COR-L47 (cell line): ENCODE measurements around the gene EFS.

Experiments
- DNase-seq: peaks from one replicate; lab custom pipeline; 2025; lab: John Stamatoyannopoulos, UW

The EFS gene

DNA sequence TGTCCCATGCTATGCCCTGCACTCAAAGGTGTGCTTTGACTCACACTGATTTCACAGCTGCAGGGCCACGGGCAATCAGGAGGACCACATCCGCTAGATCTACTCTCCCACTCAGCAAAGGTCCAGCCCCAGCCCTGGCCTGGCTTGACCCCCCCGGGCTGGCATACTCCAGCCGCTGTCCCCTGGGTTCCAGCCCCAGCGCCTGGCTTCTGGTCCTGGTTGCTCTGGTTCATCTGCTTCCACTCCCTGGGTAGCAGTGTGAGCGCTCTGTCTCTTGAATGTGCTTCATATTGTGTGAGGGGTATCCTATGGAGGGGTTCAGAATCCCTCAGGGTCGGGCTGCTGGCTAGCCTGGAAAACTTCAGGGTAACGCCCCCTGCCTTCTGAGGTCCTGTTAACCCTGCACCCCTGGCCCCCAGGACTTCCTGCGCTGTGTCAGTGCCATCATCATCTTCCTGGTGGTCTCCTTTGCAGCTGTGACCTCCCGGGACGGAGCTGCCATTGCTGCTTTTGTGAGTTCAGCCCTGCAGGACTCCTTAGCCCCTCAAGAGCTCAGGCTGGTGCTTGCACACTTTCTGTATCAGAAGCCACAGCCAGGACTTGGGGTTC lies 13.7 kb upstream of the EFS start:
- DNase-seq, result no peak

GRCh38 chr14:23377573-23378563 lies 12.9 kb upstream of the EFS start:
- no peak for DNase-seq

DNA sequence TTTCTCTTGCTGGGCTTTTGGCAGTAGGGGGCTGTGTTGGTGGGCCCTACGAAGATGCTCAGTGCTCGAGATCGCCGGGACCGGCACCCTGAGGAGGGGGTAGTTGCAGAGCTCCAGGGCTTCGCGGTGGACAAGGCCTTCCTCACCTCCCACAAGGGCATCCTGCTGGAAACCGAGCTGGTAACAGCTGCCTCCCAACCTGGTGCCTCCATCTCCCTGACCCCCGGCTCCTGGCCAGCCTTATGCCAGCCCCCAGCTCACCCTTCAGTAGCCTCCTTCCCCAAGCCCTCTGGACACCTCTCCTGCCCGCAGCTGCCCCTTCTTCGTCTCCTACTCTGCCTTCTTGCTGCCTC lies 12.2 kb upstream of the EFS start:
- DNase-seq, result no peak

DNA sequence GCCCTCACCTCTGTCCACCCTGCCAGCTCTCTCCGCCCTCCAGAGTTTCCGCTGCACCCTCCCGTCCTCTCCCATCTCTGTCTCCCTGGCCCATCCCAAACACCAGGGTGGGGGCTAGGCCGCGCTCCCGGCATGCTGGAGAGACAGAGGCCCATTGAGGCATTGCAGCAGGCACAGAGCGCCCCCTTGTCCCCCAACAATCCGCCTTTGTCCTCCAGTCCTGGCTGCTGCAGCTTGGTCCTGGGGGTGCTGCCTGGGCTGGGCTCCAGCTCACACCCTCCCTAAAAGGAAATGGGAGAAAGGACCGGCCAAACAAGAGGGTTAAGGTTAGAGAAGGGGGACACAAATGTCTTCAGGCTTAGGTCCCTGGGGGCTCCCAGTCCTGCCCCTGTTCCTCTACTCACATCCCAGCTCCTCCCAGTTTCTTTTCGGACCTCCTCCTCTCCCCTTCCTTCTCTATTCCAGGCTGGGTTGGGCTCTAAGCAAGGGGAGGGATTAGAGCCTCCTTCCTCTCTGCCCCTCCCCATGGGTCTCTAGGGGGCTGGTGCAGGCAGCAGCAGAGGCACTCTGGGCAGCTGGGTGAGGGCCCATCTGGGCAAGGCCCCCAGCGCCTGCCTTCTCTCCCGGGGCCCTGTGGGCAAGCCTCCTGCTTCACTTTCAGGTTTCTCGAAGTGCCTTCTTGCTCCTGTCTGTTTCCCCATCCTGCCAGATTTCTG lies 11.7 kb upstream of the EFS start, which contains the start of gene CMTM5:
Gene CMTM5 (plus strand): TSS at position 565 of the 716 bp plus-strand sequence. CDS start 206 bp downstream, outside the sequence.
- no peak for DNase-seq

- no peak for DNase-seq
Measured at GRCh38 chr14:23375527-23376251, 10.7 kb upstream of the EFS start.

DNA sequence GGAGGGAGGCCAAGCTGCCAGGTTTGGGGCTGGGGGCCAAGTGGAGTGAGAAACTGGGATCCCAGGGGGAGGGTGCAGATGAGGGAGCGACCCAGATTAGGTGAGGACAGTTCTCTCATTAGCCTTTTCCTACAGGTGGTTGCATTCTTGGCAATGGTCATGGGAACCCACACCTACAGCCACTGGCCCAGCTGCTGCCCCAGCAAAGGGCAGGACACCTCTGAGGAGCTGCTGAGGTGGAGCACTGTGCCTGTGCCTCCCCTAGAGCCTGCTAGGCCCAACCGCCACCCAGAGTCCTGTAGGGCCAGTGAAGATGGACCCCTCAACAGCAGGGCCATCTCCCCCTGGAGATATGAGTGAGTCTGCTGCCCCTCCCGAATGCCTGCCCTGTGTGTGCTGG lies 8.1 kb upstream of the EFS start:
- DNase-seq, result no peak

GRCh38 chr14:23372509-23372908 lies 7.5 kb upstream of the EFS start, which contains the start of gene IL25:
Gene IL25 (plus strand): TSS chr14:23372809.
- DNase-seq, result no peak

GRCh38 chr14:23371865-23372264 lies 6.9 kb upstream of the EFS start:
- no peak for DNase-seq

- DNase-seq, result no peak
Measured at GRCh38 chr14:23370221-23370620, 5.2 kb upstream of the EFS start.

DNA sequence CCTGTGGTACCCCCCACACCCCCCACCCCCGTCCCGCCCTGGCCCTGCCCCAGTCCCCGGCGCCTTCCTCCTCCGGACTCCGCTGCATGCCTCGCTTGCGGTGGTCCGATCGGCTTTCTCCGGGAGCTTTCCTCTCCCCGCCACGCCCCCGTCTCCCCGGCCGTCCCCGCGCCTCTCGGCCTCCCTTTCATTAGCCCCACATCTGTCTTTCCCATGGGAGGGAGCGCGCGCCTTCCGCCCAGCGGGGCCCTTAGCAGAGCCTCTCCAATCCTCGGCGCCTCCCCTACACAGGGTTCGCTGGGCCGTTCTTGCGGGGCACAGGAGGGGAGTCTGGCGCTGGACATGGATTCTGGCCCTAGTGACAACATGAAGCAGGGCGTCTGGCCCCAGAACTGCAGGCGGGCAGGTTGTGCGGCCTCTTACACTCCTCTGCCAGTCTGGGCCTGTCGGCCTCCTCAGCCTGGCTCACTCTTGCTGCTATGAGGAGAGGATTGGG lies 1.5 kb upstream of the EFS start:
- DNase-seq, result no peak

- DNase-seq, result no peak
Measured at GRCh38 chr14:23365732-23366425, 907 bp upstream of the EFS start.

GRCh38 chr14:23364164-23365035 lies 572 bp downstream of the EFS start:
- no peak for DNase-seq

- DNase-seq, result no peak
Measured at GRCh38 chr14:23362200-23362599, 2.8 kb downstream of the EFS start.

GRCh38 chr14:23361763-23362162 lies 3.2 kb downstream of the EFS start:
- DNase-seq, result no peak

DNA sequence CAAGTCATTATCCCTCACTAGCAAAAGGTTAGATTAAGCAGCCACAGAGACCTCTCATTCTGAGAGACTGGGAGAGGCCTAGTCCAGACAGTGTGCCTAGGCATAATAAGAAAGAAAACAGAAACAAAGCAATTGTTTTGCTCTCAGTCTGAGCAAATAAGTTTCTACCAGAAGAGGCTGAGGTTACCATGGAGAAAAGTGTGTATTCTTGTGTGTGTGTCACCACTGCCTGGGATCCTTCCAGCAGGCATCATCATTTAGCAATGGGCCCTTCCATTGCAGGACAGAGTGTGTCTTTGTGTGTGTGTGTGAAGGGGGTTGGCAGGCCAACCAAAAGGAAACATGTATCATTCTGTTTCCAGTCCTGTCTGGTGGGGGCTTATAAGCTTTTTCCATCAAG lies 3.7 kb downstream of the EFS start:
- DNase-seq, result no peak

DNA sequence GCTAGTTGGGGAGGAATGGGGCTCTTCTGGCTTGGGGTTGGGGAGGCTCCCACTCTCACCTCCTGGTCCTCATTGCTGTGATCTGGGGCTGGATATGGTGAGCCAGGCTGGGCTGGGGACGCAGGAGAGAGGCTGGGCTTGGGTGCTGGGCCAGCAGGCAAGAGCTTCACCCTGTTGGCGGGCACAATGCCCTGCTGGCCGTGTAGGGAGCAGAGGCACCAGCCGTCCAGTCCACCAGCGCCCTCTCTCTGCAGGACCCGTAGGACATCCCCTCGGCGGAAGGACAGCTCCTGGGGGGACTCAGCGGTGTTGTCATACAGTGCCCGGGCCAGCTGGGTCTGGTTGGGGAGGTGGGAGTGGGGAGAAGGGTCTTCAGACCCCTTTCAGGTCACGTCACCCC lies 4.5 kb downstream of the EFS start:
- no peak for DNase-seq

DNA sequence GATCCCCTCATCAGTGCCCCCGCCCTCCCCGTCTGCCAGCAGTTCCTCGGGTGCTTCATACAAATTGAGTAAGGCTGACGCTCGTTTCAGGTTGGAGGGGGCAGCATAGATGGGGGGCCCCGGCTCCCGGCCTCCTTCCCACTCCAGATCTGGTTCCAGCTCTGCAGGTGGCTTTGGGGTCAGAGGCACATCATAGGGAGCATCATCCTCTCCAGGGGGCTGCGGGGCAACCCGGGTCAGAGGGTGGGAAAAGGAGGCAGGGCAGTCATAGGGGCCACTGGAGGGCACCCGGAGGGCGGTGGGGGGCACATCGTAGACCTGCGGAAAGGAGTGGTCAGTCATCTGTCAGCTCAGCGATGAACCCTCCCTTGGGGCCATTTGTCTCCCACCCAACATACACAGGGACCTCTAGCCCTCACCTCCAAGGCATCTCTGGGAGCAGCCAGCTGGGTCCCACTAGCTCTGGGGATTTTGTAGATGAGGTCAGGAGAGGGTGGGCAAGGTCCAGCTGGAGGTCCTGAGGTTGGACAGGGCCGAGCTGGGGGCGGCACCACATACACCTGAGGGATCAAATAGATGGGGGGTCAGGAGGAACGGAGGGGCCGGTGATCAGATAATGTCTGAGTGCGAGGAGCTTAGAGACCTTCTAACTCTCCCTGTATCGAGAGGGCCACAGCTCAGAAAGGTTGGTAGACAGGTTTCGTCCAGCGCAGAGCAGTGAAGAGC lies 5.1 kb downstream of the EFS start:
- no peak for DNase-seq

DNA sequence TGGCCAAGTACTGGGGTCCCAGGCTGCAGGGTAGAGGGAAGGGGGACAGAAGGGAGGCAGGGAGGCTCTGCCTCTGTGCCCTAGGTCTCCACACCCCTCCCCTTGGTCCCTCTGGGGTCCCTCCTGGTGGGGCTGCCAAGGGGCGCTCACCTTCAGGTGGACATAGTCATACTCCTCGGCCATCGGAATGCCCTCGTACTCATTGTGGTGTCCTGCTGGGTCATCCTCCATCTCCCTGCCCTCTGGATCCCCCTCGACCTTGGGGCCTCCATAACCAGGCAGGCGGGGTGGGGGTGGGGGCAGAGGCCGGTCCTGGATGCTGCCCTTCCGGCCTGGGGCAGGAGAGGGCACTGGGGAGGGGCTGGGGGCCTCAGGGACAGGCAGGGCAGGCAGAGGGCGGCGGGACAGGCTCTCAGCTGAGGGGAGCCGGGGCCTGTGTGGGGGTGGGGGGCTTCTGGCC lies 5.8 kb downstream of the EFS start:
- DNase-seq, result no peak

DNA sequence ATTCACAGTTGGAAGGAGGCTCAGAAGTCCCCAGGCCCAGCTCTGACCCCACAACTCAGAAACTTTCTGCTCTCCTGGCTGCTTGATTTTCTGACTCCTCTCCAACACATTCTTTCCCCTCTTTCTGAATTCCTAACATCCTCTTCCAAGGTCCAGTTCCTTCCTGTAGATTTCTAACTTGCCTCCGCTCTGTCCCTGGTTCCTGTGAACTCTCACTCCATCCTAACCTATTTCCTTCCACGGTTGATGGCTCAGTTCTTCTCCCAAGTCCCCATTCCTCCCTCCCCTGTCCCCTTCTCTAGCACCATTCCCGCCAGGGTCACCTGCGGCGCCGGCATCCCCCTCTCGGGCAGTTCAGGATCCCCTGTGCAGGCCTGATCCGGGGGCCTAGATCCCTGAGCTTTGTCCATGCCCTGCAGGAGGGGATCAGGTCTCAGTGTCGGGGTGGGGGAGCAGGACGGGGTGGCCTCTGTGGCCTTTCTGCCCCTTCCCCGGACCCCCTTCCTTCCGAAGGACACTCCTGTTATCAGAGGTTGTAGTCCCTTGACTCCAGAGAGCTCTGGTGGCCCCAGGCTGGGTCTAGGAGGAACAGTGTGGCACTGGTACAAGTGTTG lies 6.3 kb downstream of the EFS start:
- no peak for DNase-seq
